NCI-H460 (cell line): ENCODE data around the gene CHST13. TPM values are rescaled to one million over a fixed set of nuclear protein-coding genes. Genes with fewer than 3 reads are reported as not detected.
"Not testable (repeated sequence)": the region's sequence is repeated elsewhere in the genome, so short reads cannot be mapped to it uniquely, and the experiment has no call there.

Source experiments
- DNase-seq: peaks from one replicate; pipeline ENCODE4 v3.0.0-alpha.2; 2016; ENCODE audit warnings: low read depth; ENCODE audit errors: extremely low read depth
- small RNA-seq, 2 experiments: library from RNA; depleted of rRNA; stranded (forward); fragments of <200 nt; gene quantifications; one replicate each; pipeline ENCODE3, GENCODE V24; 2014
- total RNA-seq: library from RNA; depleted of rRNA; stranded (reverse); fragments of >200 nt; shearing (Covaris generic); gene quantifications from 2 replicates; pipeline ENCODE4 v1.2.3, GENCODE V29; 2014; rRNA removed

Gene CHST13
- total RNA-seq, 1 experiment from 2014 or later: not detected

- DNase-seq: no peak
Measured at GRCh38 chr3:126577261-126577660, 53.3 kb downstream of the CHST13 start.

GRCh38 chr3:126578702-126579101 is 54.7 kb downstream of the CHST13 start:
- no peak for DNase-seq

- DNase-seq: no peak
Measured at GRCh38 chr3:126580746-126581145, 56.8 kb downstream of the CHST13 start.

- DNase-seq: no peak
Measured at GRCh38 chr3:126581569-126581968, 57.6 kb downstream of the CHST13 start.

GRCh38 chr3:126582311-126582710 is 58.4 kb downstream of the CHST13 start:
- DNase-seq: no peak

- not testable (repeated sequence) for DNase-seq
Measured at GRCh38 chr3:126591515-126591914, 67.6 kb downstream of the CHST13 start.

Small RNA genes within 50 kb of the gene (small RNA-seq; reads per million reads assigned to genes)
- 0 reads per million in 2 experiments for gene RNA5SP138

Other genes starting within 250 kb of the CHST13 start
- gene KLF15, start 166.7 kb upstream of the CHST13 start, total RNA-seq: 1.2 and 1.4 TPM in 2 replicates
- gene CFAP100, start 129.2 kb upstream of the CHST13 start, total RNA-seq: not detected in 2 replicates
- gene ZXDC, start 48.3 kb upstream of the CHST13 start, total RNA-seq: 19.5 and 20.6 TPM in 2 replicates
- gene UROC1, start 6.4 kb upstream of the CHST13 start, total RNA-seq: not detected in 2 replicates
- gene C3orf22, start 34.8 kb downstream of the CHST13 start, total RNA-seq: not detected in 2 replicates
- 4.2 and 5.6 TPM in 2 replicates for gene TXNRD3, start 131.0 kb downstream of the CHST13 start, total RNA-seq
- gene CHCHD6, start 180.1 kb downstream of the CHST13 start, total RNA-seq: 20.7 and 24.2 TPM in 2 replicates